HG03066 (cell line): ENCODE data around the gene CCDC137.

Source experiments
- ATAC-seq: cut with Tn5 transposase; IDR thresholded peaks from one replicate; pipeline ENCODE4 v1.9.1; 2021; ENCODE audit warnings: low read depth; ENCODE audit not compliant: unreplicated experiment

CCDC137 gene

GRCh38 chr17:81700353-81701287, 34.1 kb downstream of the CCDC137 start:
- no peak for ATAC-seq

- ATAC-seq: no peak
Observed at GRCh38 chr17:81701288-81702071, 34.9 kb downstream of the CCDC137 start.

- peak; percentile 79 for ATAC-seq
Observed at GRCh38 chr17:81702934-81703746, 36.6 kb downstream of the CCDC137 start, which contains the start of gene MRPL12. TSS of gene MRPL12 (plus strand) at chr17:81703367. CDS start at chr17:81703502, 135 bp downstream.

GRCh38 chr17:81703747-81704654, 37.5 kb downstream of the CCDC137 start:
- no peak for ATAC-seq

GRCh38 chr17:81705518-81706231, 39.1 kb downstream of the CCDC137 start:
- no peak for ATAC-seq

- ATAC-seq: no peak
Observed at GRCh38 chr17:81706232-81706611, 39.7 kb downstream of the CCDC137 start.

GRCh38 chr17:81706757-81707624, 40.5 kb downstream of the CCDC137 start:
- no peak for ATAC-seq

- ATAC-seq: no peak
Observed at GRCh38 chr17:81707725-81708646, 41.4 kb downstream of the CCDC137 start.

- no peak for ATAC-seq
Observed at GRCh38 chr17:81708739-81709185, 42.2 kb downstream of the CCDC137 start.

GRCh38 chr17:81710514-81711308, 44.2 kb downstream of the CCDC137 start:
- no peak for ATAC-seq

- peak; percentile 69 for ATAC-seq
Observed at GRCh38 chr17:81711814-81712467, 45.4 kb downstream of the CCDC137 start, which contains the start of gene SLC25A10. TSS of gene SLC25A10 (plus strand) at chr17:81712284. CDS start at chr17:81712427, 143 bp downstream.

- no peak for ATAC-seq
Observed at GRCh38 chr17:81712468-81713003, 46.0 kb downstream of the CCDC137 start.

- ATAC-seq: no peak
Observed at GRCh38 chr17:81713004-81713555, 46.5 kb downstream of the CCDC137 start.

- no peak for ATAC-seq
Observed at GRCh38 chr17:81713556-81714411, 47.2 kb downstream of the CCDC137 start.
